Measurements from ENCODE around the gene LCN2. TPM values are rescaled to one million over a fixed set of nuclear protein-coding genes. Genes with fewer than 3 reads are reported as not detected.

Gene LCN2
- total and polyA plus RNA-seq, 9 of the 15 experiments (the other 6 are each of a cell fraction or from before 2014, with no cell fraction given): 0.10 to 1.2 (median 0.44) TPM; not detected in 1

GRCh38 chr9:128106940-128107467, 42.2 kb upstream of the LCN2 start:
- no peak for DNase-seq (ENCODE audit: extremely low read depth in 1 of 4, low spot score in 3 of 4)
- H3K9me3 ChIP-seq (replicated peaks; ENCODE audit: control insufficient read depth, insufficient read depth, low read depth, low read length): no peaks in the 10 kb centered on the region
- H3K9ac ChIP-seq (ENCODE audit: insufficient read depth in 1 of 2, low read depth in 2 of 2, low read length in 2 of 2): peak overlapping the region in 1 of 2 experiments; percentile 60; a peak in 1 of 4 replicates
- H3K27ac ChIP-seq (ENCODE audit: extremely low read depth, low read depth, low read length): no peak overlapping the region
- ChIA-PET CTCF (ENCODE audit: low intra/inter-chr PET ratio) (no interaction called here), POLR2A (interaction anchor here (1.4 to 2.0 kb wide), 3 partner anchors 8 to 11 kb away, joined by 5 to 14 read pairs (median 13); no protein-coding TSS in a partner anchor)
- peaks cover 11 to 53% of the 10 kb centered on the region in 2 experiments; a peak in 4 of 5 replicates for H3K4me1 ChIP-seq (replicated peaks in 1 of 2; ENCODE audit: control insufficient read depth in 2 of 2, insufficient read depth in 2 of 2, low read length in 2 of 2)
- in situ Hi-C loops (cut with MboI) (no loop called here), intact Hi-C loops (cut with micrococcal nuclease) (no loop called here)
- peaks cover 76% of the 10 kb centered on the region for H3K36me3 ChIP-seq (ENCODE audit: control insufficient read depth, insufficient read depth, low read length)
- H3K4me3 ChIP-seq: no peak overlapping the region
- no peak overlapping the region for H2AFZ ChIP-seq (ENCODE audit: low read depth, low read length)
- H3K27me3 ChIP-seq (ENCODE audit: control insufficient read depth in 2 of 2, insufficient read depth in 2 of 2, low read length in 2 of 2): no peaks in the 10 kb centered on the region
- WGBS (ENCODE audit: insufficient coverage, low coverage, missing lambda C conversion rate): 94% methylated on average over 22 of the region's 23 CpGs
- BruUV-seq (replicated peaks): no TSS peak
- peaks cover 4% of the 10 kb centered on the region; the same call in 2 of the 3 replicates for H3K79me2 ChIP-seq (ENCODE audit: control insufficient read depth, insufficient read depth, low read length)
- no peaks in the 10 kb centered on the region for H3K9me1 ChIP-seq (ENCODE audit: control insufficient read depth, insufficient read depth, low read length)
- no peaks in the 10 kb centered on the region for H4K20me1 ChIP-seq (replicated peaks; ENCODE audit: control insufficient read depth, insufficient read depth, low read length)
- no peak for FAIRE-seq
- H3K4me2 ChIP-seq (ENCODE audit: insufficient read depth, low read length): no peak overlapping the region
- ATAC-seq: no peak
- TF ChIP-seq CEBPB (tag; IDR thresholded peaks at IDR 0.05) (no peak), POLR2G (IDR thresholded peaks at IDR 0.05; ENCODE audit: low read depth, low read length) (peak; percentile 55), PHB (CRISPR knock-in tag; IDR thresholded peaks at IDR 0.05) (no peak), GTF2A2 (tag; IDR thresholded peaks at IDR 0.05) (no peak), CAMTA2 (CRISPR knock-in tag; conservative IDR thresholded peaks at IDR 0.05) (no peak), CXXC5 (CRISPR knock-in tag; IDR thresholded peaks at IDR 0.05) (no peak), ZNF717 (CRISPR knock-in tag; IDR thresholded peaks at IDR 0.05) (no peak), MEIS2 (IDR thresholded peaks at IDR 0.05; ENCODE audit: partially characterized antibody) (no peak), ZNF668 (CRISPR knock-in tag; IDR thresholded peaks at IDR 0.05) (no peak), E2F1 (CRISPR knock-in tag; IDR thresholded peaks at IDR 0.05) (no peak), HMGN3 (IDR thresholded peaks at IDR 0.05; ENCODE audit: borderline replicate concordance, extremely low read depth, insufficient read length, low read depth, low read length) (peak; percentile 9), E2F8 (IDR thresholded peaks at IDR 0.05; ENCODE audit: low read depth, partially characterized antibody) (no peak), SUPT5H (IDR thresholded peaks at IDR 0.05) (no peak), MEF2A (IDR thresholded peaks at IDR 0.05; ENCODE audit: control insufficient read depth, low read depth, low read length) (no peak), CBX8 (IDR thresholded peaks at IDR 0.05; ENCODE audit: borderline replicate concordance, extremely low read depth, low read depth, low read length, poor library complexity, severe bottlenecking) (no peak)
